Gastrocnemius medialis (tissue), 4 donors: ENCODE data around the gene MCF2L2. TPM values are rescaled to one million over a fixed set of nuclear protein-coding genes. Genes with fewer than 3 reads are reported as not detected.

Experiments used
- ATAC-seq, 2 donors: fragments of 150-250 bp; one replicate each; pipeline ENCODE4 v1.9.1; 2016
- DNase-seq, 2 donors: peaks; one replicate each; pipeline ENCODE4 v3.0.0-alpha.2; 2019
- H3K27ac ChIP-seq, 4 donors: fragments of 200-600 bp; sonication (generic); 1 replicate in 1 of 4; 2 replicates in 3 of 4; pipeline ENCODE4 v1.5.1; 2016 to 2018; ENCODE audit warnings: mild to moderate bottlenecking in 2 of 4, moderate library complexity in 1 of 4
- H3K27me3 ChIP-seq, 3 donors: fragments of 200-600 bp; sonication (generic) in 2 of 3; 1 replicate in 1 of 3; 2 replicates in 2 of 3; pipeline versions ENCODE4 v1.5.1 to v1.6.0; 2016 to 2019; ENCODE audit warnings: mild to moderate bottlenecking in 1 of 3, moderate library complexity in 1 of 3
- H3K36me3 ChIP-seq, 2 donors: fragments of 200-600 bp; sonication (generic) in 1 of 2; one replicate each; pipeline ENCODE4 v1.5.1; 2017 to 2018
- H3K4me1 ChIP-seq, 2 donors: fragments of 200-600 bp; sonication (generic) in 1 of 2; one replicate each; pipeline ENCODE4 v1.5.1; 2016 to 2017; ENCODE audit warnings: mild to moderate bottlenecking in 2 of 2
- H3K4me3 ChIP-seq, 4 donors: fragments of 200-600 bp; sonication (generic) in 3 of 4; 1 replicate in 1 of 4; 2 replicates in 3 of 4; pipeline ENCODE4 v1.5.1; 2016 to 2019; ENCODE audit warnings: mild to moderate bottlenecking in 2 of 4
- H3K9me3 ChIP-seq, 3 donors: fragments of 200-600 bp; sonication (generic) in 2 of 3; 1 replicate in 1 of 3; 2 replicates in 2 of 3; pipeline ENCODE4 v1.5.1; 2016 to 2019
- CTCF ChIP-seq, 5 experiments: fragments of 450-650 bp in 3 of 5; fragments of 200-600 bp in 2 of 5; sonication (generic) in 2 of 5; IDR thresholded peaks in 4 of 5; conservative IDR thresholded peaks in 1 of 5; 1 replicate in 4 of 5; 2 replicates in 1 of 5; pipeline ENCODE4 v1.5.1; 2016 to 2019; ENCODE audit warnings: antibody characterized with exemption in 5 of 5, mild to moderate bottlenecking in 3 of 5, moderate library complexity in 3 of 5
- POLR2A ChIP-seq, 2 donors: fragments of 450-650 bp; IDR thresholded peaks; one replicate each; pipeline ENCODE4 v1.6.1; 2017; ENCODE audit warnings: antibody characterized with exemption in 2 of 2, mild to moderate bottlenecking in 2 of 2, moderate library complexity in 2 of 2
- in situ Hi-C, 4 donors: fragments of 200-750 bp; cut with MboI; loops; one replicate each; pipeline versions ENCODE4 v1.15.0 to v1.8.0; 2017; ENCODE audit warnings: low sequenced_read_pairs in 4 of 4
- intact Hi-C: fragments of 100-400 bp; cut with DNase I; formaldehyde crosslinking; loops from one replicate; pipeline ENCODE4 v1.15.1; 2023; ENCODE audit warnings: low total_unique reads
- total RNA-seq, 4 donors: library from RNA; depleted of rRNA; stranded (reverse); fragments of >200 nt; gene quantifications; one replicate each; pipeline versions ENCODE4 v1.1.0 to v1.2.3, GENCODE V29; 2016

The MCF2L2 gene
- total RNA-seq, 4 donors from 2014 or later: 0.27 to 0.61 (median 0.46) TPM

GRCh38 chr3:183148056-183148455 is 280.4 kb downstream of the MCF2L2 start:
- TF ChIP-seq POLR2A (IDR thresholded peaks at IDR 0.05): no peak
- TF ChIP-seq CTCF (IDR thresholded peaks at IDR 0.05 in 4 of 5, conservative IDR thresholded peaks at IDR 0.05 in 1 of 5): no peak
- Histone ChIP-seq H3K36me3 (no peaks in the 10 kb centered on the region), H3K9me3 (no peaks in the 10 kb centered on the region), H3K27me3 (no peaks in the 10 kb centered on the region), H3K27ac (no peak overlapping the region), H3K4me3 (no peak overlapping the region), H3K4me1 (no peaks in the 10 kb centered on the region)
- ATAC-seq: no peak
- DNase-seq: no peak
- in situ Hi-C loops: loop anchor here in 1 of 4 donors (25.0 kb wide), 1 partner anchor 614 kb away; no protein-coding TSS in a partner anchor
- intact Hi-C loops: no loop called here

- DNase-seq (no peak), ATAC-seq (no peak)
- TF ChIP-seq CTCF (IDR thresholded peaks at IDR 0.05 in 4 of 5, conservative IDR thresholded peaks at IDR 0.05 in 1 of 5) (no peak), POLR2A (IDR thresholded peaks at IDR 0.05) (no peak)
- no peaks in the 10 kb centered on the region for H3K27me3 ChIP-seq
- H3K9me3 ChIP-seq: no peaks in the 10 kb centered on the region
- no peak overlapping the region for H3K27ac ChIP-seq
- no peaks in the 10 kb centered on the region for H3K36me3 ChIP-seq
- no peaks in the 10 kb centered on the region for H3K4me1 ChIP-seq
- intact Hi-C loops: no loop called here
- H3K4me3 ChIP-seq: no peak overlapping the region
- in situ Hi-C loops: loop anchor here in 1 of 4 donors (25.0 kb wide), 1 partner anchor 618 kb away; no protein-coding TSS in a partner anchor
Observed at GRCh38 chr3:183144363-183144762, 284.1 kb downstream of the MCF2L2 start.

GRCh38 chr3:183142199-183142598 is 286.2 kb downstream of the MCF2L2 start:
- Histone ChIP-seq H3K9me3 (no peaks in the 10 kb centered on the region), H3K36me3 (no peaks in the 10 kb centered on the region), H3K4me1 (no peaks in the 10 kb centered on the region), H3K4me3 (no peak overlapping the region), H3K27ac (no peak overlapping the region), H3K27me3 (no peaks in the 10 kb centered on the region)
- DNase-seq (no peak), ATAC-seq (no peak)
- intact Hi-C loops: no loop called here
- TF ChIP-seq CTCF (IDR thresholded peaks at IDR 0.05 in 4 of 5, conservative IDR thresholded peaks at IDR 0.05 in 1 of 5): no peak
- in situ Hi-C loops: loop anchor here in 1 of 4 donors (25.0 kb wide), 1 partner anchor 620 kb away; no protein-coding TSS in a partner anchor

GRCh38 chr3:183134844-183135243 is 293.6 kb downstream of the MCF2L2 start:
- H3K4me3 ChIP-seq: no peak overlapping the region
- DNase-seq: no peak
- no peaks in the 10 kb centered on the region for H3K36me3 ChIP-seq
- no peak for ATAC-seq
- no peaks in the 10 kb centered on the region for H3K9me3 ChIP-seq
- no peaks in the 10 kb centered on the region for H3K4me1 ChIP-seq
- H3K27ac ChIP-seq: no peak overlapping the region
- in situ Hi-C loops (loop anchor here in 1 of 4 donors (25.0 kb wide), 1 partner anchor 627 kb away; no protein-coding TSS in a partner anchor), intact Hi-C loops (no loop called here)
- no peaks in the 10 kb centered on the region for H3K27me3 ChIP-seq
- TF ChIP-seq POLR2A (IDR thresholded peaks at IDR 0.05) (no peak), CTCF (IDR thresholded peaks at IDR 0.05 in 4 of 5, conservative IDR thresholded peaks at IDR 0.05 in 1 of 5) (no peak)

- TF ChIP-seq CTCF (IDR thresholded peaks at IDR 0.05 in 4 of 5, conservative IDR thresholded peaks at IDR 0.05 in 1 of 5) (no peak), POLR2A (IDR thresholded peaks at IDR 0.05) (no peak)
- intact Hi-C loops: no loop called here
- no peaks in the 10 kb centered on the region for H3K4me1 ChIP-seq
Observed at GRCh38 chr3:183132409-183132808, 296.0 kb downstream of the MCF2L2 start.

More at GRCh38 chr3:183132409-183132808, 296.0 kb downstream of the MCF2L2 start:
- in situ Hi-C loops: loop anchor here in 1 of 4 donors (25.0 kb wide), 1 partner anchor 630 kb away; no protein-coding TSS in a partner anchor
- DNase-seq: no peak
- Histone ChIP-seq H3K27ac (no peak overlapping the region), H3K4me3 (no peak overlapping the region), H3K9me3 (no peaks in the 10 kb centered on the region), H3K27me3 (no peaks in the 10 kb centered on the region), H3K36me3 (no peaks in the 10 kb centered on the region)
- ATAC-seq: no peak
